Measurements from ENCODE around the gene PTPRC. TPM values are rescaled to one million over a fixed set of nuclear protein-coding genes. Genes with fewer than 3 reads are reported as not detected.

The PTPRC gene
- total RNA-seq, 1 experiment from 2014 or later, result 0.11 TPM

GRCh38 chr1:198780376-198780775 is 141.5 kb downstream of the PTPRC start:
- Histone ChIP-seq H3K9me2 (replicated peaks; ENCODE audit: low read length) (no peaks in the 10 kb centered on the region), H4K20me1 (ENCODE audit: low read length) (no peaks in the 10 kb centered on the region), H3K4me3 (ENCODE audit: low read length) (no peak overlapping the region), H3K79me2 (ENCODE audit: low read length) (no peaks in the 10 kb centered on the region), H2AFZ (ENCODE audit: low read length) (no peak overlapping the region), H3K27me3 (ENCODE audit: low read length) (no peaks in the 10 kb centered on the region), H3K4me2 (ENCODE audit: low read length) (no peak overlapping the region), H3K27ac (ENCODE audit: low read length) (no peak overlapping the region), H3K9ac (ENCODE audit: low read length) (no peak overlapping the region), H3K4me1 (ENCODE audit: insufficient read depth, low read length) (peaks cover 38% of the 10 kb centered on the region), H3K9me3 (ENCODE audit: low read length) (no peaks in the 10 kb centered on the region), H3K36me3 (ENCODE audit: low read depth, low read length) (no peaks in the 10 kb centered on the region), H3F3A (ENCODE audit: low read length, unreplicated experiment) (no peaks in the 10 kb centered on the region)
- peak; percentile 42 for DNase-seq
- intact Hi-C loops (cut with micrococcal nuclease), result no loop called here
- no TSS peak for BruUV-seq (replicated peaks)
- POLR2A ChIA-PET (ENCODE audit: unreplicated experiment), result no interaction called here
- TF ChIP-seq EZH2 (IDR thresholded peaks at IDR 0.05; ENCODE audit: low read length, unreplicated experiment), result no peak
- no peak for TF ChIP-seq EZH2phosphoT487 (IDR thresholded peaks at IDR 0.05; ENCODE audit: borderline replicate concordance, low read length)
- no peak for TF ChIP-seq CTCF (conservative IDR thresholded peaks at IDR 0.05; ENCODE audit: low read depth, low read length)
- ATAC-seq, result peak; percentile 39
- CTCF ChIA-PET, result interaction anchor here (0.6 kb wide), 1 partner anchor 155 kb away, joined by 6 read pairs; no protein-coding TSS in a partner anchor

- no TSS peak for BruUV-seq (replicated peaks)
- Histone ChIP-seq H4K20me1 (ENCODE audit: low read length) (no peaks in the 10 kb centered on the region), H3K4me3 (ENCODE audit: low read length) (no peak overlapping the region), H3K36me3 (ENCODE audit: low read depth, low read length) (no peaks in the 10 kb centered on the region), H3F3A (ENCODE audit: low read length, unreplicated experiment) (no peaks in the 10 kb centered on the region), H3K4me1 (ENCODE audit: insufficient read depth, low read length) (no peaks in the 10 kb centered on the region), H3K9ac (ENCODE audit: low read length) (no peak overlapping the region), H3K27me3 (ENCODE audit: low read length) (no peaks in the 10 kb centered on the region), H3K9me3 (ENCODE audit: low read length) (no peaks in the 10 kb centered on the region), H3K9me2 (replicated peaks; ENCODE audit: low read length) (no peaks in the 10 kb centered on the region), H3K79me2 (ENCODE audit: low read length) (no peaks in the 10 kb centered on the region), H2AFZ (ENCODE audit: low read length) (no peak overlapping the region), H3K27ac (ENCODE audit: low read length) (no peak overlapping the region), H3K4me2 (ENCODE audit: low read length) (no peak overlapping the region)
- POLR2A ChIA-PET (ENCODE audit: unreplicated experiment), result no interaction called here
- intact Hi-C loops (cut with micrococcal nuclease), result no loop called here
- no peak for TF ChIP-seq EZH2 (IDR thresholded peaks at IDR 0.05; ENCODE audit: low read length, unreplicated experiment)
- peak; percentile 52 for TF ChIP-seq CTCF (conservative IDR thresholded peaks at IDR 0.05; ENCODE audit: low read depth, low read length)
- CTCF ChIA-PET, result no interaction called here
- no peak for ATAC-seq
- peak; percentile 29 for DNase-seq
Observed at GRCh38 chr1:198788561-198789064, 149.8 kb downstream of the PTPRC start.

- intact Hi-C loops (cut with micrococcal nuclease), result no loop called here
- Histone ChIP-seq H2AFZ (ENCODE audit: low read length) (no peak overlapping the region), H3K27ac (ENCODE audit: low read length) (no peak overlapping the region), H3K79me2 (ENCODE audit: low read length) (no peaks in the 10 kb centered on the region), H4K20me1 (ENCODE audit: low read length) (no peaks in the 10 kb centered on the region), H3K9ac (ENCODE audit: low read length) (no peak overlapping the region), H3K27me3 (ENCODE audit: low read length) (no peaks in the 10 kb centered on the region), H3K4me1 (ENCODE audit: insufficient read depth, low read length) (no peaks in the 10 kb centered on the region), H3K9me3 (ENCODE audit: low read length) (no peaks in the 10 kb centered on the region), H3K4me2 (ENCODE audit: low read length) (no peak overlapping the region), H3K9me2 (replicated peaks; ENCODE audit: low read length) (no peaks in the 10 kb centered on the region), H3K4me3 (ENCODE audit: low read length) (no peak overlapping the region), H3F3A (ENCODE audit: low read length, unreplicated experiment) (no peaks in the 10 kb centered on the region), H3K36me3 (ENCODE audit: low read depth, low read length) (no peaks in the 10 kb centered on the region)
- DNase-seq (no peak), ATAC-seq (no peak)
- BruUV-seq (replicated peaks), result no TSS peak
- CTCF ChIA-PET, result no interaction called here
- POLR2A ChIA-PET (ENCODE audit: unreplicated experiment), result no interaction called here
- TF ChIP-seq CTCF (conservative IDR thresholded peaks at IDR 0.05; ENCODE audit: low read depth, low read length), result no peak
- no peak for TF ChIP-seq EZH2phosphoT487 (IDR thresholded peaks at IDR 0.05; ENCODE audit: borderline replicate concordance, low read length)
- no peak for TF ChIP-seq EZH2 (IDR thresholded peaks at IDR 0.05; ENCODE audit: low read length, unreplicated experiment)
Observed at GRCh38 chr1:198793714-198794113, 154.9 kb downstream of the PTPRC start.
